Islet precursor cell (in vitro differentiated cells): Measurements from ENCODE around the gene ZFYVE21.
"Not testable (repeated sequence)": the region's sequence is repeated elsewhere in the genome, so short reads cannot be mapped to it uniquely, and the experiment has no call there.

Source experiments
- DNase-seq: peaks from one replicate; pipeline ENCODE4 v3.0.0-alpha.2; 2018

ZFYVE21 gene

GRCh38 chr14:103715052-103716000 is at the start of gene ZFYVE21, which contains the start of gene XRCC3:
Gene ZFYVE21 (plus strand): TSS chr14:103715810. CDS start chr14:103715842, 32 bp downstream.
Gene XRCC3 (minus strand): TSS chr14:103715451. CDS start chr14:103711087, 4,364 bp downstream.
- peak; percentile 100 for DNase-seq

- no peak for DNase-seq
Observed at GRCh38 chr14:103667671-103668070, 47.9 kb upstream of the ZFYVE21 start.

GRCh38 chr14:103668117-103668516 is 47.5 kb upstream of the ZFYVE21 start:
- DNase-seq = no peak

GRCh38 chr14:103669370-103669769 is 46.2 kb upstream of the ZFYVE21 start:
- no peak for DNase-seq

- DNase-seq = no peak
Observed at GRCh38 chr14:103671911-103672310, 43.7 kb upstream of the ZFYVE21 start.

- DNase-seq = no peak
Observed at GRCh38 chr14:103675957-103676356, 39.7 kb upstream of the ZFYVE21 start.

GRCh38 chr14:103676881-103677675 is 38.5 kb upstream of the ZFYVE21 start:
- DNase-seq = no peak

GRCh38 chr14:103679351-103679750 is 36.3 kb upstream of the ZFYVE21 start:
- DNase-seq = no peak

- no peak for DNase-seq
Observed at GRCh38 chr14:103680491-103681231, 34.9 kb upstream of the ZFYVE21 start.

GRCh38 chr14:103683139-103683538 is 32.5 kb upstream of the ZFYVE21 start:
- DNase-seq = no peak

- DNase-seq = no peak
Observed at GRCh38 chr14:103684471-103684870, 31.1 kb upstream of the ZFYVE21 start.

- DNase-seq = no peak
Observed at GRCh38 chr14:103684871-103685270, 30.7 kb upstream of the ZFYVE21 start.

- no peak for DNase-seq
Observed at GRCh38 chr14:103685276-103686211, 30.1 kb upstream of the ZFYVE21 start.

GRCh38 chr14:103686831-103687485 is 28.7 kb upstream of the ZFYVE21 start:
- DNase-seq = no peak

GRCh38 chr14:103687712-103688111 is 27.9 kb upstream of the ZFYVE21 start:
- no peak for DNase-seq

GRCh38 chr14:103688441-103688840 is 27.2 kb upstream of the ZFYVE21 start:
- no peak for DNase-seq

- DNase-seq = no peak
Observed at GRCh38 chr14:103688906-103689902, 26.4 kb upstream of the ZFYVE21 start.

- DNase-seq = no peak
Observed at GRCh38 chr14:103690332-103690731, 25.3 kb upstream of the ZFYVE21 start.

- not testable (repeated sequence) for DNase-seq
Observed at GRCh38 chr14:103691655-103692054, 24.0 kb upstream of the ZFYVE21 start.

GRCh38 chr14:103692159-103692558 is 23.5 kb upstream of the ZFYVE21 start:
- no peak for DNase-seq
